Peyer's patch (tissue), 4 donors: ENCODE results near the gene ERICH6. TPM values are rescaled to one million over a fixed set of nuclear protein-coding genes. Genes with fewer than 3 reads are reported as not detected.

Source experiments
- DNase-seq, 3 donors: peaks; one replicate each; pipeline ENCODE4 v3.0.0-alpha.2; 2017 to 2019
- H3K27ac ChIP-seq, 4 donors: fragments of 200-600 bp; sonication (generic); one replicate each; pipeline ENCODE4 v1.5.1; 2016 to 2019
- H3K27me3 ChIP-seq, 2 donors: fragments of 200-600 bp; sonication (generic); one replicate each; pipeline ENCODE4 v1.5.1; 2019
- H3K36me3 ChIP-seq, 3 donors: fragments of 200-600 bp; sonication (generic); one replicate each; pipeline ENCODE4 v1.5.1; 2016 to 2019
- H3K4me1 ChIP-seq, 4 donors: fragments of 200-600 bp; sonication (generic); one replicate each; pipeline ENCODE4 v1.5.1; 2016 to 2019
- H3K4me3 ChIP-seq, 4 donors: fragments of 200-600 bp; sonication (generic); 1 replicate in 3 of 4; 2 replicates in 1 of 4; pipeline ENCODE4 v1.5.1; 2016 to 2019; ENCODE audit warnings: mild to moderate bottlenecking in 1 of 4
- H3K9me3 ChIP-seq, 4 donors: fragments of 200-600 bp; sonication (generic); one replicate each; pipeline ENCODE4 v1.5.1; 2016 to 2019; ENCODE audit warnings: mild to moderate bottlenecking in 1 of 4
- CTCF ChIP-seq, 6 experiments: fragments of 450-650 bp in 4 of 6; fragments of 200-600 bp in 2 of 6; sonication (generic) in 1 of 6; IDR thresholded peaks; one replicate each; pipeline ENCODE4 v1.5.1; 2017 to 2019; ENCODE audit warnings: antibody characterized with exemption in 6 of 6, mild to moderate bottlenecking in 3 of 6, moderate library complexity in 1 of 6
- POLR2A ChIP-seq, 2 donors: fragments of 450-650 bp; IDR thresholded peaks; one replicate each; pipeline ENCODE4 v1.5.1; 2017; ENCODE audit warnings: antibody characterized with exemption in 2 of 2, mild to moderate bottlenecking in 2 of 2, moderate library complexity in 2 of 2
- total RNA-seq, 4 donors: library from RNA; depleted of rRNA; stranded (reverse); fragments of >200 nt; gene quantifications; one replicate each; pipeline ENCODE4 v1.1.0, GENCODE V29; 2016

ERICH6 gene
- total RNA-seq, 4 donors from 2014 or later, result not detected

- Histone ChIP-seq H3K9me3 (no peaks in the 10 kb centered on the region), H3K27me3 (no peaks in the 10 kb centered on the region), H3K36me3 (peaks cover 0 to 5% (median 0%) of the 10 kb centered on the region in 3 donors), H3K4me3 (no peak overlapping the region), H3K27ac (no peak overlapping the region), H3K4me1 (peaks cover 0 to 75% (median 1%) of the 10 kb centered on the region in 4 donors)
- TF ChIP-seq POLR2A (IDR thresholded peaks at IDR 0.05) (no peak), CTCF (IDR thresholded peaks at IDR 0.05) (no peak)
- DNase-seq, result no peak
Measured at GRCh38 chr3:150746791-150747590, 43.3 kb upstream of the ERICH6 start.

- Histone ChIP-seq H3K9me3 (no peaks in the 10 kb centered on the region), H3K36me3 (peaks cover 0 to 16% (median 0%) of the 10 kb centered on the region in 3 donors), H3K4me3 (no peak overlapping the region), H3K27me3 (no peaks in the 10 kb centered on the region), H3K4me1 (peaks cover 0 to 65% (median 1%) of the 10 kb centered on the region in 4 donors), H3K27ac (no peak overlapping the region)
- DNase-seq, result no peak
- TF ChIP-seq POLR2A (IDR thresholded peaks at IDR 0.05) (no peak), CTCF (IDR thresholded peaks at IDR 0.05) (no peak)
Measured at GRCh38 chr3:150745832-150746231, 42.1 kb upstream of the ERICH6 start.

- peaks cover 2 to 62% (median 4%) of the 10 kb centered on the region in 4 donors for H3K4me1 ChIP-seq
- DNase-seq, result no peak
- no peaks in the 10 kb centered on the region for H3K9me3 ChIP-seq
- H3K27ac ChIP-seq, result peak overlapping the region in 1 of 4 donors; percentile 38
- H3K36me3 ChIP-seq, result peaks cover 0 to 17% (median 0%) of the 10 kb centered on the region in 3 donors
- no peak for TF ChIP-seq POLR2A (IDR thresholded peaks at IDR 0.05)
- TF ChIP-seq CTCF (IDR thresholded peaks at IDR 0.05), result no peak
- no peak overlapping the region for H3K4me3 ChIP-seq
- H3K27me3 ChIP-seq, result no peaks in the 10 kb centered on the region
Measured at GRCh38 chr3:150744919-150745211, 41.1 kb upstream of the ERICH6 start.

GRCh38 chr3:150744041-150744918 is 40.6 kb upstream of the ERICH6 start:
- H3K36me3 ChIP-seq, result peaks cover 0 to 17% (median 0%) of the 10 kb centered on the region in 3 donors
- no peak for DNase-seq
- TF ChIP-seq POLR2A (IDR thresholded peaks at IDR 0.05), result no peak
- TF ChIP-seq CTCF (IDR thresholded peaks at IDR 0.05), result no peak
- H3K4me1 ChIP-seq, result peaks cover 2 to 56% (median 7%) of the 10 kb centered on the region in 4 donors
- H3K4me3 ChIP-seq, result no peak overlapping the region
- no peaks in the 10 kb centered on the region for H3K9me3 ChIP-seq
- no peaks in the 10 kb centered on the region for H3K27me3 ChIP-seq
- peak overlapping the region in 1 of 4 donors; percentile 38 for H3K27ac ChIP-seq

- H3K27me3 ChIP-seq, result no peaks in the 10 kb centered on the region
- peaks cover 2 to 52% (median 7%) of the 10 kb centered on the region in 4 donors for H3K4me1 ChIP-seq
- H3K4me3 ChIP-seq, result no peak overlapping the region
- peaks cover 0 to 17% (median 0%) of the 10 kb centered on the region in 3 donors for H3K36me3 ChIP-seq
- DNase-seq, result no peak
- TF ChIP-seq POLR2A (IDR thresholded peaks at IDR 0.05), result no peak
- TF ChIP-seq CTCF (IDR thresholded peaks at IDR 0.05), result no peak
- no peak overlapping the region for H3K27ac ChIP-seq
- no peaks in the 10 kb centered on the region for H3K9me3 ChIP-seq
Measured at GRCh38 chr3:150743508-150743907, 39.8 kb upstream of the ERICH6 start.
